NCI-H345 (cell line): ENCODE measurements around the gene GASK1B.

Experiments
- DNase-seq: peaks from one replicate; lab custom pipeline; 2025; lab: John Stamatoyannopoulos, UW

The GASK1B gene

GRCh38 chr4:158172261-158173258 is at the start of gene GASK1B:
Gene GASK1B, minus strand, starts transcription at chr4:158173025. Its CDS starts 1,650 bp downstream, at chr4:158171375.
- DNase-seq = peak; percentile 16

DNA sequence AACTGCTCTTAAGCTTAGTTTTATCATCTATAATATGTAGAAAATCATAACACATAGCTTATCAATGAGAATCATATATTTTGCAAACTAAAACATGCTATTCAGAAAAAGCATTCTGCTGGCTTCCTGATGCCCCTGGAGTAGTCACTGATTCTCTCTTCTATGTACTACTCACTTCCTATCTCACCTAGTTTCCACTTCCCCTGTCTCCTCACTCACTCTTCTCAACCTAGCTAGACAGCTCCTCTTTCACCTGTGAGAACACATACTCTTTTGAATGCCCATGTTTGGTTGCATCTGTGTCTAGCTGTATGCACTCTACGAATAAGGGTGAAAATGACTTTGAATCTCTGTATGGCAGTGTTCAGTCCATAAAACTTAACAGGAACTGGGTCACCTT is 46.8 kb upstream of the GASK1B start:
- DNase-seq = no peak

DNA sequence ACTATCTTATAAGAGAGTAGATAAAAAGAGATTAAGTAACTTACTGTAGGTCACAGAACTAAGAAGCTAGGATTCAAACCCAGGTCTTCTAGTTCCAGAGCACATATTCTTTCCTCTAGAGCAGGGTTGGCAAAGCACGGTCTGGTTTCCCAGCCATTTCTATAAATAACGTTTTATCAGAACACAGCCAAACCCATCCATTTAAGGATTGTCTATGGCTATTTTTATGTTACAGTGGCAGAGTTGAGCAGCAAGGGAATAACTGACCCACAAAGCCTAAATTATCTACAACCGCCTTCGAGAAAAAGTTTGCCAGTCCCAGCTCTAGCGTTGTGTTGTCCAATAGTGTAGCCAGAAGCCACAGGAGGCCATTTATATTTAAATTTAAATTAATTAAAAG is 44.9 kb upstream of the GASK1B start:
- DNase-seq = no peak

DNA sequence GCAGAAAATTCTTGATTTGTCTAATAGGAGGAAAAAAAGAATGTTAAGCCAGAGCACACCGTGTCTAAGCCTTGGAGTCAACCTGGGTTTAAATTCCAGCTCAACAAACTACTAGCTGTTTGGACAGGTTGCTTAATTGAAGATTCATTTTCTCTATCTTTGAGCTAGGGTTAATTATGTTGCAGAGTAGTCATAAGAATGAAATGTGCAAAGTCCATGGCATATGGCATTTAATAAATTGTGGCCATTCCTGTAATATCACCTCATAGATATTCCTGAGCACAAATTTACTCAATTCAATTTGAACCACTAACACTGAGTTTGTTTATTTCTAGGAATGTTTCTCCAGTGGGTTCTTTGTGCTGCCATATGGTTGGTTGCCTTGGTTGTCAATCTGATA is 42.0 kb upstream of the GASK1B start:
- DNase-seq = no peak

GRCh38 chr4:158213466-158213865 is 40.6 kb upstream of the GASK1B start:
- DNase-seq = no peak

DNA sequence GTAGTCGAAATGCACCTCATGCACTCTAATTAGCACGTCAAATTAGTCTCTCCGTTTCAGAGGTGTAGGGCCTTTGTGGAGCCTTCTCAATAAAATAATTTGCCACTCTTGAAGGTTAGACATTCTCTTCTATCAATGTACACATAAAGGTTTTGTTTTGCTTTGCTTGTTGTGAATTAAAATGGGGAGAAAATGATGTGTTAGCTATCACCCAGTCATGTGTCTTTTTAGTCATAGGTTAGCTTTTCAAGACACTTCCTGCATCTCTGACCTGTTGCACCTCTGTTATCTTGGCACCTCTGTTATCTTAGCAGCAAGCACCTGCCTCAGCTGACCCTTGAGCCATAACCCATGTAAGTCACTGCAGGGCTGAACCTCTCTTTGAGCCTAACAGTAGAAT is 38.4 kb upstream of the GASK1B start:
- DNase-seq = no peak

DNA sequence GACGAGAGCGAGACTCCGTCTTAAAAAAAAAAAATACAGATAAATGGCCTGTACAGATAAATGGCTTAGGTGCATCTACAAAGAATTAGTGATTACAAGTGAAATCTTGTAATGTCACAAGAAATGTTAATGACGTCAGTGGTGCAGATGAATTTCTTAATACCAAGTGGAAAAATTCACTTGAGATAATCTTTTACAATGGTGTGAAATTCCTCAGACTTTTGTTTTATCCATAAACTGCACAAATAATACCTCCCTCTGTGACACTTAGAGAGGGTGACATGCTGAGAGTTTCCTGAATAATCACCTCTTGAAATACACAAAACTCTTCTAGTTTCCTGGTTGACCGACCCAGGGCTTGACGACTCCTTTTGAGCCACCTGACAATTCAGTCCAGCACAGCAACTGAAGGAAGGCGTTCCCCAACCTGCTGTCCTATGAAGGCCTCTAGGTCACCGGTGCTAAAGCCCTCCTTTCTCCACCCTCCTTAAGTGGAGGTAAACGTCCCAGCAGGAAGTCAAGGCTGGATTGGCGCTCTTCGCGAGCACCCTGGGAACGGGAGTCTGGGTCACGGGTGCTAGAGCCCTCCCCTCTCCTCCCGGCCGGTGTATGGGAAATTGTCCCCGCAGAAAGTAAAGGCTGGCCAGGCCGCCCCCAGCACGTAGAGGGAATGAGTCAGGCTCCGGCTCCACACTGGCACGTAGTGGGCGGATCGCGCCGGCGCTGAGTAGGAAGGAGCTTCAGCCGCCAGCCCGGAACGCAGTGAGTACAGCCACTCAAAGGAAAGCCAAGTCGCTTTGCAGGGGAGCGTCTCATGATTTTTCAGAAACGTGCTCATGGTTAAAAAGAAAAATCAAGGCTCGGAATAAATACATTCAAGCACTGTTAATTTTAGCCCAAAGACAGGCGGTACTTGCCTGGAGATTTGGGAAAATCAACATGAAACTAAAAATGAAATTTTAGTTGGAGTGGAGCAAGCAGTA is 37.3 kb upstream of the GASK1B start, which contains the start of gene TMEM144:
Gene TMEM144 (plus strand): TSS at position 662 of the 983 bp plus-strand sequence. CDS start 2,182 bp downstream, outside the sequence.
- peak; percentile 61 for DNase-seq

DNA sequence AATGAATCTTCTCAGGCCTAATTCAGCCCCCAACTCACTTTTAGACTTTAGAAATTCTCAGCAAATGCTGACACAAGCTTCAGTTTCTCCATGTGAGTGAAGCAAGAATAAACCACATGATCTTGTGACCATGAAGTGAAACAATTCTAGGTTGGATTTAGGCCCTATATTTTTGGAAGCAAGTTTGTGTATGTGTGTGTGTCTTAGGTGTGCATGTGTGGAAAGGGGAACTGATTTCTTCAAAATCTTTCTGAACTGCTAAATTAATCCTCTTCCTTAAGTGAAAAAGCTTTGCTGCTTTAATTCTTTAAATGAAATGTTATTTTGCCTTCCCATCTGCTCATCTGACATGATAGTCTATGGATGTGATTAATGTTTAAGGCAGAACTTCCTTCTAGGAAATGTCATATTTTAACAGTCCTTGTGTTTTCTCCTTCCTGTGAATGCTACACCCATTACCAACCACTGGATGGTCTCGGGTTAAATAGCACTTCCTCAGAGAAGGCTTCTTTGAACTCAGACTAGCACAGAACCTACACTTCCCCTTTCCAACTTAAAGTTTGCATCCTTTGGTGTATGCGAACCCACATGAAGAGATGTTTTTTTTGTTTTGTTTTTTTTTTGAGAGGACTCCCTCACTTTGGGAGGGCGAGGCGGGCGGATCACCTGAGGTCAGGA is 36.3 kb upstream of the GASK1B start:
- no peak for DNase-seq

DNA sequence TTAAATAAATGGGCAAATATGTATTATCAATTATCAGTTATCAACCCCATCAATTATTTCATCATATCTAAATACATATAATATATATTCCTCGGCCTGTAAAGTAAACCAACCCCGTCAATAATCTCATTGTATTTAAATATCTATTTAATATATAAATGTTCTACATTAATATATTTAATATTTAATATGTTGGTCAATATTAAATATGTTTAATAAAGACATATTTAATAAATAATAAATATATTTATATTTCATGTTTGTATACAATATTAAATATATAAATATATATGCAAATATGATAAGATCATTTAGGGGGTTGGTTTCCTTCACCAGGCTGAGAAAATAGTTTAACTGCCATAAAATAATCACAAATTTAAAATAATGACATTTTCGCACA is 31.1 kb upstream of the GASK1B start:
- no peak for DNase-seq

DNA sequence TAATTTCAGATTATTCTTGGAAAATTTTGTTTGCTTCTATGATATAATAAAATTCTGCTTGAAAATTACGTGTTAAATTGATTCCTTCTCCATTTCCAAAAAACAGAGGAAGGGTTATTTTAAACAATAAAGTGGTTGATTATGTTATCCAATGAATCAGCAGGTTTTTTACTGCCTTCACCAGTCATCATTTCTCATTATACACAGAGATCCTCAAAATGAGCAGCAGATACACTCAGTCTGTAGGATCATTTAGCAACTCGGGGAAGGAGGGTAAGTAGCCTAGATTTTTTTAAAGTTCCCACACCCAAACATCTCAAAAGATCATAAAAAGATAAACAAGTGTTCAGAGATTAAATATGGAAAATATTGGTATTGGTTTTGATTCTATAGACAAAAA is 30.6 kb upstream of the GASK1B start:
- DNase-seq = no peak

DNA sequence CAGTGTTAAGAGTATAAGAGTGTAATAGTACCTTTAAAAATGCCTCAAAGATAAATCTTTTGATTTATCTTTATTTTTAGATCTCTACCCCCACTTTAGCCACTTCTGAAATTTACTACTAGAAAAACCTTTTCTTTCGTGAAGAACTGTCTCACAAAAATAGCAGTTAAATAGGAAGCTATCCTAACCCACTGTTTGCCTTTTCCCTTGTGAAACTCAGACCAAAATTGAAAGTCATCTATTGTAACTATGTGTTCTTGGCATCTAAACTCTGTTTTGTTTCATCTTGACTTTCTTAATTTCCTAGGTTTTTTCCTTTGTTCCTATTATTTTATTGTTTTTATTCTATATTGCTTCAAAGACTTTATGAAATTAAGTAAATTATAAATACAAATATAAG is 29.7 kb upstream of the GASK1B start:
- no peak for DNase-seq

- DNase-seq = no peak
These were observed 29.1 kb upstream of the GASK1B start for GRCh38 chr4:158201876-158202275.

DNA sequence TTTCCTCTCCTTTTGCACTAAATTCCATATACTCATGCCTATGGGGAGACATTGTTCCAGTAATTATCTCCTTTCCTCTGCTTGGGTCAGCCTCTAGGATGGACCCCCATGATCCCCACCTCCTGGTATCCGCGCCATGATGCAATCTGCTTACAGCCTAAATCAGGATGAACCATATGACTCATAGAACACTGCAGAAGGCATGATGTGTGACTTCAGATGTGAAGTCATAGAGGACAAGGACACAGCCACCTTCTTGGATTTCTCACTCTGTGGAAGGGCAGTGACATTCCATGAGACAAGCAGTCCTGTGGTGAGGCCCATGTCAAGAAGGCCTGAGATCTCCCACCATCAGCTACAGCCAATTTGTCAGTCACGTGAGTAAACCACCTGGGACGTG is 28.5 kb upstream of the GASK1B start:
- DNase-seq = no peak

- DNase-seq = no peak
These were observed 27.4 kb upstream of the GASK1B start for GRCh38 chr4:158200214-158200613.

DNA sequence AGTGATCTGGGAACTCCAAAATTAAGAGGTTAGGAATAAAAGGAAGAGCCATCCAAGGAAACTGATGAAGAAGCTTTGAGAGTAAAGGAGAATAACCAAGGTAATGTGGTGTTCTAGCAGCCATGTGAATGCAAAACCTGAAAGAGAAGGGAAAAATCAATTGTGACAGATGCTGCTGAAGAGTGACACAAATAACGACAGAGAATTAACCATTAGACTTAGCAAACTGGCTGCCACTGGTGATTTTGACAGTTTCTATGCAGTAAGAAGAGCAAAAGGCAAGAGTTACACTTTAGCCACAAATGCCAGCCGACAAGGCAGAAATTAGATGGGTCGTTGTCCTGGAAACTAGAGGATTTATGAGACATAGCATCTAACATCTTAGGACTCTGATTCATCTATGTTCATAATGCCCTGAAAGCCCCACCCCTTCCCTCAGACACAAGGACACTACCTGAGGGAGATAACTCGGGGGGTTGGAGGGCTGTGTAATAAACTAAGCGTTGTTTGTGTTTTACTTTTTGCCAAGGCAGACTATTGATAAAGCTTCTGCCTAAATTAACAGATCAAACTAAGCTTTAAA is 24.5 kb upstream of the GASK1B start:
- DNase-seq = no peak

DNA sequence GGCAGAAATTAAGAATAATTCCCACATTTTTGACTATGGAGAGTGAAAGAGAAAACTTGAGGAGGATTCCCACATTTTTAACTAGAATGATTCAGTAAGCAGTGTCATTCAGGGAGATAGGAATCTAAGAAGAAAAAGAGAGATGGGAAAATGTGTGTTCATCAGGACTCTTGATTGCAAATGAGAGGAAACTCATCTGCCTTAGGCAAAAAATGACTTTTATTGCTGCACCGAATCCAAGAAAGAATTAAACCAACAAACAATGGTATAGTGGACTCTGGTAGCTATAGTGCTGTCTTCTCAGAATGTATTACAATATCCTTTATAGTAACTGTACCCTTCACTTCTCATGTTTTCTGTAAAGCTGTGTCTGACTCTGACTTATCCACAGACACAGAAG is 22.5 kb upstream of the GASK1B start:
- DNase-seq = no peak

GRCh38 chr4:158193171-158193749 is 20.4 kb upstream of the GASK1B start:
- peak; percentile 16 for DNase-seq

DNA sequence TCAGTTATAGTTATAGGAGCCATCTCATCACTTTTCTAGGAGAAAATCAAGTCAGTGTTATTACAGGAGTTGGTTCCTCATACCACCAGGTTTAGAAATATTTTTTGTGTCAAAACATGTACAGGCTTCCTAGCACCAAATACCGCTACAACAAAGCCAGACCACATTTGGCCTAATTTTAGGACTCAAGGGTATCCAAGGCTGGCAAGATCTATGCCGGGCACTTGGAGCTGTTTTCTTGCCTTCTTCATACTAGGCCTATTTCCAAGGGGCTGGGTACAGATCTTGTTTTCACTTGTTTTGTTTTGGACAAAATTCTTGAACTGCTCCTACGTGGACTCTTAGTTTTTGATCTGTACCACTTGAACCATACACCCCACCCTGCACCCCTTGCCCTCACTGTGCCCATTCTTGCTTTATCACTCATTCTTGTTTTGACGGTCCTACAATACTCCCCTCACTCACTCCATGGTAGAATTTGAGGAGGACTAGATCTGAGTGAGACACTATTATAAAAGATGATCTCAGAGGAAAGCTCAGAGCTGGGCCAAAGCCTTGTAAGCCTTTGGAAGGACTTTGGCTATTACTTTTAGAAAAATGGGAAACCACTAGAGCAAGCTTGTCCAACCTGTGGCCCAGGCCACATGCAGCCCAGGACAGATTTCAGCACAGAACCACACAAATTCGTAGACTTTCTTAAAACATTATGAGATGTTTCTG is 19.8 kb upstream of the GASK1B start:
- DNase-seq = no peak

DNA sequence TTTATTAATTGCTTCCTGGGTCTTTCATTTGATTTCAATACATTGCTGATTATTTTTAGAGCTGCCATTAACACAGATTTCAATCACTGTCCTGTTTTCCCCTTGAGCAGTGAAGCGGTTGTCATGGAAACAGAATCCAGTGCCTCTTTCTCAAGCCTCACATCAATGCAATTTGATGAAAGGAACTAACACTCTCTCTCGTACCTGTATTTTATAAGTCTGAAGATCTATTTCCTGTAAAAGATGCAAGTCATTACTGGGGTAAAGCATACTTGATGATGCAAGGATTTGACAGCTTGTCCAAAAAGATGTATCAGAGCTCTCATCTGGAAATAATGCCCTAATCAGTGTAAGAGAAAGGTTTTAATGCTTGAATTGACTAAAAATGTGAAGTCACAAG is 17.9 kb upstream of the GASK1B start:
- DNase-seq = no peak

- no peak for DNase-seq
These were observed 16.6 kb upstream of the GASK1B start for GRCh38 chr4:158189422-158189821.
